NK-92 treated with Interleukin-12 subunit alpha and Interleukin-12 subunit beta, amount 100 ng/mL, for 24 hours (cell line): ENCODE results near the gene L3MBTL4.

ENCODE experiments used
- DNase-seq: peaks from one replicate; lab custom pipeline; 2025; lab: John Stamatoyannopoulos, UW

L3MBTL4 gene

DNA sequence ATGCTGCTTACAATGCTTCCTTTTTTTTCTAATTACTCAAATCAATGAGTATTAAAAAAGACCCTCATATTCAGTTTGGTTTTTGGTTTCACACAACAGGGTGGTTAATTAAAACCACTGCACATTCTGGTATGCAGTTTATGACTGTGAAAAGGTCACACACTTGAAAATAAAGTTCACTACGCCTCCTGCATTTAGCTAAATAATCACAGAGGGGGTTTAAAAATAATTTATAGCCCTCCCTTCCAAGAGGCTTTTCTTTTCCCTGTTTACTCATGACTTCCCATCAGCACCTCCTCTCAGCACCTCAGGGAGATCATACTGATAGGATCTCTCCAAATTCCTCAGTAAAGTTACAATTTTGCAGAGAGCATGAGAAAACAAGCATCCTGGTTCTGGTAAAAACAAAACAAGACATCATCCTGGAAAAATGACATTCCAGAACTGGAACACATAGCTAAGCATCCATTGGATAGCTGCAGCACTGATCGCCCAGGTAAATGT lies 389.9 kb downstream of the L3MBTL4 start:
- DNase-seq, result no peak

DNA sequence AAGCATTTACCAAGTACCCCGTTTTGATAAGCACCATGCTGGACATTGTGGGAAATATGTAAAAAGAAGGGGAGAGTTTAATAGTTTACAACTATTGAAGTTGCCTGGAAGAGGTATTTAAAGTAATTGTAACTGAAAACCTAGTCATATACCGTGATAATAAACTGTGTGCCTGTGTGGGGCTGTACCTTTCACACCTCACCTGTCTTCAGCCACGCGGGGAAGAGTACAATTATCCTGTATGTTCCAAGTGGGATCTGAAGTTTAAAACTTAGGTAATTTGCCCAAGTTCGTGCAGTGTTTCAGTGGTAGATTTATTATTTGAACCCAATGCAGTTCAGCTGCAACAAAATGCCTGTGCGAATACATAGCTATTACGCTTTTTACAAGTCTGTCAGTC lies 391.2 kb downstream of the L3MBTL4 start:
- no peak for DNase-seq

DNA sequence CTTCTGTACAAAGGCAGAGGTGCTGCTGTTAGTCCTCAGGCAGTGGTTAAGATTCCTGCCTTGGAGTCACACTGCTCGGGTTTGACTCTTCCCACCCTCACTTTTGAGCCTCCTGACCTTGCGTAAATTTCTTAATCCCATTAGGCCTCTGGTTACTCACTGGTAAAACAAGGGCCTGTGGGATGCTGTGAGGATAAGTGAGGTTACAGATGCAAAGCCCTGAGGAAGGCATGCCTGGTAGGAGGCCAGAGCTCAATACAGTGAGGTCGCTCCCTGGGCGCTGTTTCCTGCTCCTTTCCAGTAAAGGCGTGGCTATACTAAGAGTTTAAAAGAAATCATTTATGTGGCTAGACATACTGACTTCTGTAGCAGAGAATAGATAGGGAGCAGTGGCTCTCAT lies 391.9 kb downstream of the L3MBTL4 start:
- DNase-seq, result no peak

DNA sequence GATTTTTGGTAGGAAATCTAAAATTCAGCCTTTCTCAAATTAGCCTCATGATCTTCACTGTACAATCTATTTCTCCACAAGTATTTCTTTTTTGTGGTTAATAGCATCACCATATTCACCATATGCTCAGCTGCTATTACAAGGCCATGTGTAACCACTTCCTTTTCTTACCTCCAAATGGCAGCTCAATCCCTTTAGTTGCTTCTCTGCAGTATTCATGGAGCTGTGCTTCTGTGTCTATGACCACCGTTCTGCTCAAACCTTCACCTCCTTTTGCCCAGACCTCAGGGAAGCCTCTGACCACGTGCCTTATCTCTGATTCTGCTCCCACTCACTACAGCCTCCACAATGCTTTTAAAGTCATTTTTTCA lies 392.7 kb downstream of the L3MBTL4 start:
- DNase-seq, result no peak

DNA sequence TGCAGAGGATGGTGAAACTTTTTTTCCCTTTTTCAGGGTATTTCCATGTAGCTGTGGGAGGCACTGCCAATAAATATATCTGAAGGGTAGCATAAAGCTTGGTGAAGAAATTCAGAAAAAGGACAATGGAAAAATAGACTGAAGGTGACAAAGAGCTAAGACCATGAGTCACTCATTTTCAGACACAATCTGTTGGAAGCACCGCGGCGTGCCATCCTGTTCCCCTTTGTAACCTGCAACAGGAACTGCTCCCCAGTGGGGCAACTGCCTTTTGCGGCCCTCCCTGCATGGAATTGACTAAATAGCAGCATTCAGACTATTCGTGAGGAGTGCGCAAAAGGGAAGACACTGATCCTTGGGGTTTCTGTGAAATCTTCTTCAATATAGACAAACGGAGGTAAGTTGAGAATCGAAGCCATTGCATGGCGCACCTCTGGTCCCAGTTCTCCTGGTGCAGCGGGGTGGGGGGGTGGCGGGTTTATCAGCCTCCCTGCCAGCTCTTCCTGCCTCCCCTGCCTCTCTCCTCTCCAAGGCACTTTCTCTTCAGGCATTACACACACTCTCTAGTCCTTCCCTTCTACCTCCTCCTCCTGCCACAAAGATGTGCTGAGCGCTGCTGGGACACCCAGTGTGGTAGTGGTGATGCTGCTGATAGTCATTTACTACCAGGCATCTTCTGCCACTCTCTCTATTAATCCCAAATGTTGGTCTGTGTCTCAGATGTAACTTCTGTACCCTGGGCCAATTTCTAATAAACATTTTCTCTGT lies 393.2 kb downstream of the L3MBTL4 start:
- no peak for DNase-seq

DNA sequence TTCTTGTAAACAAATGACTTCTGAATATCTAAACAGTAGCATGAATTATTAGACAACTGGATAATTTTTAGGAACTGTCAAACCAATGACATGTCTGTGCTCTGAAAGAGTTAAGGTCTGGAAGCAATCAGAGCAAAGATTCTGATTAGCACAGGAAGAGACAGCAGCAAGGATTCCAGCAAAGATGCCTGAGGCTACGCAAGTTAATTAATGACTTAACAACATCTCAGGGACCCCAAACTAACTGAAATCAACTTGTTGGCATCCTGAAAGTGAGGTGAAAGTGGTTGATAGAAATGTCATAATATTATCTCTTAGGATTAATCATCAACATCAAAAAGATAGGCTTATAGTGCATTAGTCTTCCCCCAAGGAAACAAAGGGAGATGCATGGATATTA lies 396.0 kb downstream of the L3MBTL4 start:
- no peak for DNase-seq

DNA sequence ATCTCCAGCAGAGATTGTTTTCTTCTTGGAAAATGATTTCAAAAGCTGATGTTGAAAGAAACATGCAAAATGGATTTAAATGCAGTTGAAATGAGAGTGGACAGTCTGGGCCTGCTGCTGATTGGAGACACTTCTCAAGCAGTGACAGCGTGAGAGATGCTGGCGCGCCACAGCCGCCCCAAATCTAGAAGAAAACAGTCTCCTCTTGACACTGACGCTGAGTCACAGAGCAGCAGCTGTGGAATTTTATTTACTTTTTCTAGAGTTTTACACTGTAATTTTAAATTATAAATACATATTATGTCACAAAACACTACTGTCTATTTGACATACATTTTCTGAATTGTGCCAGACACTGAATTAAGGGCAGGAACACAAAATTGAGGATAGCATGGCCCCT lies 397.5 kb downstream of the L3MBTL4 start:
- DNase-seq, result no peak

DNA sequence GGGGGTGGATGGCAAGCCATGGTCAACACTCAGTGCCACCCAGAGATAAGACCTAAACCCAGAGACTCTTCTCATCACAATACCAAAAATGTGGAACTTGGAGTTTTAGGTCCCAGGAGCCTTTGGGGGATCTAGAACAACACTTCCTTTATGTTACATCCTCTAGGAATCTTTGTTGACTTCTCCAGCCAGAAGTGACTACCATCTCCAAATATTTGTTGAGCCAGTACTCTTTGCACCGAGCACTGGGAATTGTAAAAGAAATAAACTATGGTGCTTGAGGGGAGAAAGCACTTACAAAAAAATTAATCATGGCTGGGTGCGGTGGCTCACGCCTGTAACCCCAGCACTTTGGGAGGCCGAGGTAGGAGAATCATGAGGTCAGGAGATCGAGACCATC lies 399.3 kb downstream of the L3MBTL4 start:
- no peak for DNase-seq

DNA sequence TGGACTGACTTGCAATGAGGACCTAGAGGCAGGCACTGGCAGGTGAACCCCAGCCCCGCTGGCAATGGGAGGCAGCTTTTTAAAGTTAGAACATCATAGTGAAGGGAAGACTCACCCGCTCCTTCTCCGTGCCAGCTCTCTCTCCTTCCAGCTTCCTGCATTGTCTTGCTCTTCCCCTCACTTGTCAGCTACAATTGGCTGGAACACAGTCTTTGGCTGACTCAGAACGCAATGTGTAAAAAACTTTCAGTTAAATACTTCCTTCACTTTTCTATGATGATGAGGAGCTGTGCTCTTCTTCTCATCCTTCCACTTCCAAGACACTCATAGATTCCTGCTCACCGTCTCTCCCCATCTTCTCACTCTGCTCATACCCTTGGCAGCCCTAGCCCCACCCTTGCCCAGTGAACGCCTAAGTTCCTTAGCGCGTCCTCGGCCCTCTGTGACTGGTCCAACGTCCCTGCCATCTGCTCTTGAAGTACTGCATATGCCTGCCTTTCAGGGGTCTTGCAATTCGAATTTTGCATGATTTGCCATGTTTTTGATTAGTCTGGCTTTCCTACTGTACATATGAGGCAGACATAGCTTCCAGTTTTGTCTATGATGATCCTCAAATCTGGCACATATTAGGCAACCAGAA lies 401.4 kb downstream of the L3MBTL4 start:
- no peak for DNase-seq

DNA sequence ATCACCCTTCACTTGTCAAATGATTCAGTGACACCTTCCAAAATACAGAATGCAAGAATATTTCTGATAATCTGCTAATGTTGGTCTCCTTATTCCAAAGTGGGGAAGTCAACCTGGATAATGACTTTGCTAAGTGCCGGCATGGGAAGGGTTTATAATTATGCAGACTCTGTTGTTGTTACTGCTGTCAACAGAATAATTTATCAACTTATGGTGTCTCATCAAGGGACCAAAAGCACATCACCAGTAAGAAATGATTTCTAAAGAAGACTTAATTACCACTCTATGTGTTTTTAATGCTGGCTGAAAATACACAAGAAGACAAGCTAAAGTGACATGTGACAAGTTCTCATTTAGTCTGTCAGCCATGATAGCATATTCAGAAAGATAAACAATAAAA lies 403.8 kb downstream of the L3MBTL4 start:
- no peak for DNase-seq

DNA sequence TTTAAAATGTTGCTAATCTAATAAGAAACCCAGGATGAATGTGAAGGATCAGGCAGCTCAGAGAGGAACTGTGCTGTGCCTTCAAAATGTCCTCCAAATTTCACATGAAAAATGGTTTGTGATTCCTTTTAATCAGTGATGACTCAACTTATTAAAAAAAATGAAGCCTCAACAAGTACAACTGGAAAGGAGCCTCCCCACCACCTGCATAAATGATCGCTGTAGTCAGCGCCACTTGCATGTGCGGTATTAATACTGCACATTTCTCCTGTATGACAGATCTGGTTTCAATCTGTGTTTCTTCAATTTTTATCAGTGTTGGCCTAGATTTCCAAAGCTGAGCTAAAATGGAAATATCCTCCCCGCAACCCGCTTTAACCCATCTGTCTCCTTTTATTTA lies 404.4 kb downstream of the L3MBTL4 start:
- DNase-seq, result no peak

DNA sequence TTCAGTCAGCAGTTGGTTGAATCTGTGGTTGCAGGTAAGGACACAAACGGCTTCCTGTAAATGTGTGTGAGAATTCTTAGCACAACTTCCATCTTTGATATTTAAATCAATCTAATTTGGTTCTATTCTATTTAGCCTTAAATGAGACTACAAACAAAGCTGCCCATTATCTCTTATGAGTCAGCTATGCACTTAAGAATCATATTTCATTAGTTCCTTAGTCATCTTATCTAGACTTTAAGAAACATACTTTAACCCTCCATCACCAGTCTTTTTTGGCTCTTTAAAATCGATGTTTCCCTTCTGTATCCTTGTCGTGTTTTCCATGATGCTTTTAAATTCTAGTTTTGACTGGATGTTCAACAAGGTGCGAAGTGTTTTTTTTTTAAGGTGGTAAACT lies 405.0 kb downstream of the L3MBTL4 start:
- DNase-seq, result no peak

DNA sequence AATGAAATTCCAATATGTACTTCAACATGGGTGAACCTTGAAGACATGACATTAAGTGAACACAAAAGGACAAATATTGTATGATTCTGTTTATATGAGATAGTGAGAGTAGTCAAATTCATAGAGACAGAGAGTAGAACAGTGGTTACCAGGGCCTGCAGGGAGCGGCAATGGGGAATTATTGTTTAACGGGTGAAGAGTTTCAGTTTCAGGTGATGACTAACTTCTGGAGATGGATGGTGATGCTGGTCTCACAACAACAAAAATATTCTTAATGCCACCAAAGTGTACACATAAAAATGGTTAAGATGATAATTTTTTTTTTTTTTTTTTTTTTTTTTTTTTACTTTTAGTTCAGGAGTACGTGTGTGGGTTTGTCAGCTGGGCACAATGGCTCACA lies 410.0 kb downstream of the L3MBTL4 start:
- DNase-seq, result no peak

DNA sequence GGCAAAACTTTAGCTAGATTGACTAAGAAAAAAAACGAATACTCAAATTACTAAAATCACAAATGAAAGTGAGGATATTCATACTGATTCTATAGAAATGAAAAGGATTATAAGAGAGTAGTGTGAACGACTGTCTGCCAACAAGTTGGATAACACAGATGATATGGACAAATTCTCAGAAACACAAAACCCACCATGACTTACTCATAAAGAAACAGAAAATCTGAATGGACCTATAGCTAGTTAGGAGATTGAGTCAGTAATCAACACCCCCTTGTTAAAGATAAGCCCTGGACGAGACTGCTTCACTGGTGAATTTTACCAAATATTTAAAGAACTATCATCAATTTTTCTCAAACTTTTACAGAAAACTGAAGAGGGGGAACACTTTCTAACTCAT lies 410.6 kb downstream of the L3MBTL4 start:
- DNase-seq, result no peak

DNA sequence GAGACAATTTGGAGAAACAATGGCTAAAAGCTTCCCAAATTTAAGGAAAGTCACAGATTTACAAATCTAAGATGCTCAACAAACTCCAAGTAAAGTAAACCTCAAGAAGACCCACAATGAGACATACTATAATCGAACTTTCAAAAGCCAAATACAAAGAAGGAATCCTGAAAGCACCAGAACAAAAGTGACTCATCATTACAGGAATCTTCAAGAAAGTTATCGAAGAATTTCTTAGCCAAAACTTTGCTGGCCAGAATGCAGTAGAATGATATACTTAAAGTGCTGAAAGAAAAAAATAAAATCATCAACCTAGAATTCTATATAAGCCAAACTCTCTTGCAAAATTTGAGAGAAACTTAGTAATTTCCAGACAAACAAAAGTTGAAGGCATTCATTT lies 412.8 kb downstream of the L3MBTL4 start:
- no peak for DNase-seq

DNA sequence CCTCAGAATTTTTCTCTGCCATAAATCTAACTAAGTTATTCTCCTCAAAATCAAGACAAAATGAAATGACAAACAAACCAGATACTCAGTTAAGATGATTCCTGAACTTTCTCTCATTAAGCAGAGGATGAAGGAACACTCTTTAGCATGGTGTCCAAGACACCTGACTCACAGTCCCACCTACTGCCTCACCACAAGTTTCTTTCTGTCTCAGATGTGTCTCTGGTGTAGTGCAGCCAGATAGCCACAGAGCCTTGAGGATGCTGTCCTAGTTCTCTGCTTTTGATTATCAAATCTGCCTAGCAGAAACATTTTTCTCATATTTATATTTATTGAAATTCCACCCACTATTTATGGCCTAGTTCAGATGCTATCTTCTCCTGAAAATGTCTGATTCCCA lies 415.8 kb downstream of the L3MBTL4 start:
- no peak for DNase-seq

DNA sequence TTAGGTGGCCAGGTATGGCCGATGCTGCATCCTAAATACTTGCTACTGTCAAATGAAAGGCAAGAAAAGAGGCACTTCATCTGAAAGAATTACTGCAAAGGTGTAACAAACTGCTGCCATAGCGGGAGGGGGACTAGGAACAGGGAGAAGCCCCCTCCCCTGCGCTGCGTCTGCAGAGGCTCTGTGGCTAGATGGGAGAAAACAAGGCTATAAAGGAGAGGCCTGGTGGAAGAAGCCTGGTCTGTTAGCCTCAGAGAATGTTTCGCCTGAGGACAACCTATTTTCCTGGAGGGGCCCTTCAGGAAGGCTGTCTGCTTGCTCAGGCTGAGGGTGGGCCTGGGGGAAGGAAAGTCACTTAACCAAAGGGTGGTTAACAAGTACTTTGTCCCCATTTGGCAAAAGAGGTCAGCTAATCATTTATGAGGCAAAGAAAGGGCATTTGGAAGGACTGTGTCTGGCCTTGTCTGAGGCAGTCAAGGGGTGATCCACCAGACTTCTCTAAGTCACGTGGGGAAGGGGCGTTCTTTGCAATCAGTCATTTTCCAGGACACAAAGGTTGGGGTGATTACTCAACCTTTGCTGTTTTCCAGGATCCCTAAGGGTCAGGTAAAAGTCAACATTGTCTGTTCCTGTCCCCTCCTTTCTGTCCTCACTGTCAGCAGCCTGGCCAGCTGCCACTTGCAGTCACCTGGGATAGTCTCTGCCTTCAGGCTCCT lies 416.4 kb downstream of the L3MBTL4 start:
- DNase-seq, result no peak

DNA sequence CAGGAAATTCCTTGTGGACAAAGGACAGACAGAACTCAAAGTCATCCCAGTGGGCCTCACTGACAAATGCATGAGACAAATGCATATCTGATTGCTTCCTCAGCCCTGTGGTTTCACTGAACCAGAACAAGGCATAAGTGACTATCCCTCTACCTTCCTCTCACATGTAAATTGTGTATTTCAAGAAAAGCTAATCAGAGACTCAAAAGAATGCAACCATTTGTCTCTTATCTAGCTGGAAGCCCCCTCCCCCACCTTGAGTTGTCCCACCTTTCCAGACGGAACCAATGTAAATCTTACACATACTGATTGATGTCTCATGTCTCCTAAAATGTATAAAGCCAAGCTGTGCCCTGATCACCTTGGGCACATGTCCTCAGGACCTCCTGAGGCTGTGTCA lies 417.4 kb downstream of the L3MBTL4 start:
- DNase-seq, result no peak

DNA sequence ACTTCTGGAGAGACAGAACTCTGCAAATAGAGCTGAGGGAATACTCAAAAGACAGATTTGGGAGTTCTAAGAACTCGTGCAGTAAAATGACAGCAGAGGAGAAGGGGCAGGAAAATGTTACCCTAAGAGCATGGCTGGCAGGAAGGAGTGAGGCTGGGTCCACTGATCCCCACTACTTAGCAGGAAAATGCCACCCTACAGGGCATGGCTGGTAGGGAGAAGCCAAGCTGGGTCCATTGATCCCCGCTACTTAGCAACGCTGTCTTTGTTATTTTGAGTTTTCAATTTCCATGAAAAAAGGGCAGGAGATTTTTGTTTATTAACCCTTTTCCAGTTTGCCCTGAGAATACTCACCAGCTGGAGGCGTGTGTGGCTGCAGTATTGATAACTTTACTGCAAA lies 419.1 kb downstream of the L3MBTL4 start:
- no peak for DNase-seq

DNA sequence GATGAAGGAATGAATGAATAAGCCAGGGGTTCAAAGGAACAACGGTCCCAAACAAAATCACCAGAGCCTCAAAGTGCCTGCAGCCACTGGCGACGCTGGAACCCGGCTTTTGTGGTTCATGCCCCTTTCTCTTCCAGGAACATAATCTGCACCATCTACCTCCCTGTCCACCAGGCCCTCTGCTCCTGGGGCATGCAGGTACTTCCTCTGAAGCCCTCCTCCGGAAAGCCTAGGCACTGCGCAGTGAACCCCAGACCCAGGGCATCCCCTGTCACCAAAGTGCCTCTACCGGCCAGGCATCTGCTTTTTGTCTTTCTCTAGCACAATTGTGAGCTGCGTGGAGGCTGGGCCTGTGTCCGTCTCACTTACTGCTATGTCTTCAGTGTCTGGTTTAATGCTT lies 420.8 kb downstream of the L3MBTL4 start:
- no peak for DNase-seq

DNA sequence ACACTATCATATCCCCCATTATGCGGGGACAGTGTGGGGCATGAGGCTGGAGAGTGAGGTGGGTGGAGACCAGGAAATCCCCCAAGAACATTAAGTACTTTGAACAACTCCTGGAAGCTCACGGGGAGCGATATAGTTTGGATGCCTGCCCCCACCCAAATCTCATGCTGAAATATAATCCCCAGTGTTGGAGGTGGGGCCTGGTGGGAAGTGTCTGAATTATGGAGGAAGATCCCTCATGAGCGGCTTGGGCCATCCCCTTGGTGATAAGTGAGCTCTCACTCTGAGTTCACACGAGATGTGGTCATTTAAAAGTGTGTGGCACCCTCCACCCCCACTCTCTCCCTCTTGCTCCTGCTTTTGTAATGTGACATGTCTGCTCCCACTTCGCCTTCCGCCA lies 422.3 kb downstream of the L3MBTL4 start:
- DNase-seq, result no peak

DNA sequence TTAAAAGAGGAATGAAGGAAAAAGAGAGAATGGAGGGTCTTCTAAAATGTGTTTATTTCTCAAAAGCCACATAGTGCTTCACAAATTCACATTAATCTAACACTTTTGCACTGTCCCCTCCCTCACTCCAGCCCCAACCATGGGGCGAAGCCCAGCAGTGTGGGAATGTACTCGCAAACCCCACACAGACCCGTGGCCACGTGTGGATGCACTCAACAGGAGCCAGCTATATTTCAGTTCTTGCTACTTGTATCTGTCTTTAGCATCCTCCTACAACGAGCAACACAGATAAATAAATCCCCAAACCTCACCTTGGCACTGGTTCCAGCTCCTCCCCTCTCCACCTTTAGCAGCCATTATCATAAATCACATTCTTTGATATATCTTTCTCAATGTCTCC lies 427.5 kb downstream of the L3MBTL4 start:
- DNase-seq, result no peak

DNA sequence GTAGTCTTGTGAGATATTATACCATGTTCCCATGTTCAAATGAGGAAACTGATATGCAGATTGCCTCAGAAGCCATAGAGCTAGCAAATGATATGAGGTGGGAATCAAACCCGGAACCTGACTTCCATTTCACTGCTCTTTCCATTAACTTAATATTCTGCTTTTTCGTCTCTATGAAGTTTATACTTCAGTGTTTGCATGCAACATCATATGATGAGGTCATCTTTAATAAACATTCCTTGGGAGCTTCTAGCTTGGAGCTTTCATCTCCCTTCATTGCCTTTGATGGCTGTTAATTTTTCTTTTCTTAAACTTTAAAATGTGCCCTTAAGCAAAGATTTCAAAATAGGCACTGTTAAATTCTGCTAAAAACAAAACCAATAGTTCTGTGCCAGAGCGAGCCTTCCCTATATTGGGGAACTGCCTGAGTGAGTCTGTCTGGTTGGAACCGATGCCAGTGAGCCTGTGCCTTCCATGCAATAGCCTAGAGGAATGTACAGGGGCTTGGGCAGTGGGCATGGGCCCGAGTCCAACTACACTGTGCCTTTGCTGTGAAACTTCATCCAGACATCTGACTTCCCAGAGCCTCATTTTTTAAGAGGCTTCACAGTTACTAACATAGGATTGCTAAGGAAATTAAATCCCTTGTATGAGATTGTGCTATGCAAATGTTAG lies 428.3 kb downstream of the L3MBTL4 start:
- no peak for DNase-seq
